ENCODE data around the gene MKI67.

Gene MKI67

GRCh38 chr10:128049226-128050120 lies 76.8 kb downstream of the MKI67 start:
- no peak for DNase-seq (ENCODE audit: low read depth)

DNA sequence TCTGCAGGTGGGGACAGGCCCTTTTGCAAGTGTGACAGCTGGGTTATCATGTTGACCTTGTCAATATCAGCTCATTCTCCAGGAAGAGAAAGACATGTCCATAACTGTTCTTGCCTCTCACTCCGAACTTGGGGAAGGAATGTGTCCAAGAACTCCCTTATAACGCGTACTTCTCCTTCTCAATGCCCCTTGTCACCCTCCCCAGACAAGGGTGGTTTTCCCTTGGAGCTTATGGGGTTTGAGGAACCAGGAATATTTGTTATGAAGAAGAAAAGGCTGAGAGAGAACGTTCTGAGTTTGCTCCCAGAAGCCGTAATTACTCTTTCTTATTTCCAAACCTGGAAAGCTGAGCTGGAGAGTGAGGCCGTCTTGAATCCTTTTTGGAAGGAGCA lies 77.4 kb downstream of the MKI67 start:
- DNase-seq (ENCODE audit: low read depth), result no peak

GRCh38 chr10:128047991-128048818 lies 78.0 kb downstream of the MKI67 start:
- no peak for DNase-seq (ENCODE audit: low read depth)

DNA sequence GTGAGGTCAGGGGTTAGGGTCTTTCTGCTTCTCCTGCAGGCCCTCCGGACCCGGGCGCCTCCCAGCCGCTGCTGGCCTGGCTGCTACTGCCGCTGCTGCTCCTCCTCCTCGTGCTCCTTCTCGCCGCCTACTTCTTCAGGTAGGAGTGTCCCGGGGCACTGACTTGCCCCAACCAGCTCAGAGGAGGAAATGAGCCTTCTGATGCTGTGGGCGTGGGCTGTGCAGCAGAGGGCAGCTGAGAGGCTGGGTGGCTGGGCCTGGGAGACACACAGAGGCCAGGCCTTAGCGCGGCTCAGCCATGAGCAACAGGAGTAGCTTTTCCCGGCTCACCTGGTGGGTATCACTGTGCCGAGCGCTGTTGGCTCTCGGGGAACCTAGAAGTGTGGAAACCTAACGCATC lies 78.9 kb downstream of the MKI67 start:
- DNase-seq (ENCODE audit: low read depth), result peak; percentile 66

GRCh38 chr10:128046953-128047290 lies 79.3 kb downstream of the MKI67 start:
- no peak for DNase-seq (ENCODE audit: low read depth)

Data from stimulated activated CD8-positive, alpha-beta memory T cell treated with anti-CD3 and anti-CD28 coated beads, Interleukin-15, amount 100 ng/mL, for 1 hour (primary cell).